Mucosa of stomach (tissue), 1 donor: ENCODE data around the gene DHRS12.
"Not testable (repeated sequence)": the region's sequence is repeated elsewhere in the genome, so short reads cannot be mapped to it uniquely, and the experiment has no call there.

ENCODE experiments used
- H3K27me3 ChIP-seq: one replicate; pipeline ENCODE4 v1.7.0; 2013; ENCODE audit warnings: mild to moderate bottlenecking, low read length; ENCODE audit not compliant: control insufficient read depth, insufficient read depth
- H3K36me3 ChIP-seq: one replicate; pipeline ENCODE4 v1.7.0; 2013; ENCODE audit warnings: low read length; ENCODE audit not compliant: control insufficient read depth, insufficient read depth
- H3K4me1 ChIP-seq: one replicate; pipeline ENCODE4 v1.7.0; 2013; ENCODE audit warnings: mild to moderate bottlenecking, low read length; ENCODE audit not compliant: control insufficient read depth, insufficient read depth
- H3K4me3 ChIP-seq: one replicate; pipeline ENCODE4 v1.7.0; 2013; ENCODE audit warnings: low read length
- H3K9ac ChIP-seq: one replicate; pipeline ENCODE4 v1.7.0; 2013; ENCODE audit warnings: mild to moderate bottlenecking, low read length, moderate library complexity
- H3K9me3 ChIP-seq: one replicate; pipeline ENCODE4 v1.7.0; 2013; ENCODE audit warnings: mild to moderate bottlenecking, low read length, moderate library complexity; ENCODE audit not compliant: control insufficient read depth
- donor health status: Pancreatic carcinoma.

Gene DHRS12

GRCh38 chr13:51825165-51825592 lies 21.2 kb upstream of the DHRS12 start:
- Histone ChIP-seq H3K27me3 (no peaks in the 10 kb centered on the region), H3K9me3 (no peaks in the 10 kb centered on the region), H3K4me1 (no peaks in the 10 kb centered on the region), H3K4me3 (no peak overlapping the region), H3K36me3 (no peaks in the 10 kb centered on the region), H3K9ac (no peak overlapping the region)

GRCh38 chr13:51824712-51825111 lies 20.7 kb upstream of the DHRS12 start:
- not testable (repeated sequence) for H3K27me3 ChIP-seq, H3K9ac ChIP-seq, H3K36me3 ChIP-seq, H3K4me1 ChIP-seq, H3K4me3 ChIP-seq, H3K9me3 ChIP-seq

GRCh38 chr13:51823863-51824262 lies 19.9 kb upstream of the DHRS12 start:
- peaks cover 3% of the 10 kb centered on the region for H3K4me1 ChIP-seq

GRCh38 chr13:51823359-51823758 lies 19.4 kb upstream of the DHRS12 start:
- H3K4me1 ChIP-seq, result peaks cover 4% of the 10 kb centered on the region
- no peaks in the 10 kb centered on the region for H3K27me3 ChIP-seq
- no peaks in the 10 kb centered on the region for H3K9me3 ChIP-seq
- H3K4me3 ChIP-seq, result no peak overlapping the region
- no peaks in the 10 kb centered on the region for H3K36me3 ChIP-seq
- no peak overlapping the region for H3K9ac ChIP-seq

More at GRCh38 chr13:51823863-51824262, 19.9 kb upstream of the DHRS12 start:
- Histone ChIP-seq H3K4me3 (no peak overlapping the region), H3K9ac (no peak overlapping the region), H3K27me3 (no peaks in the 10 kb centered on the region), H3K36me3 (no peaks in the 10 kb centered on the region), H3K9me3 (no peaks in the 10 kb centered on the region)

GRCh38 chr13:51822106-51822815 lies 18.3 kb upstream of the DHRS12 start:
- H3K9me3 ChIP-seq, result no peaks in the 10 kb centered on the region
- H3K27me3 ChIP-seq, result no peaks in the 10 kb centered on the region
- no peak overlapping the region for H3K4me3 ChIP-seq
- H3K9ac ChIP-seq, result no peak overlapping the region
- H3K36me3 ChIP-seq, result no peaks in the 10 kb centered on the region
- peaks cover 4% of the 10 kb centered on the region for H3K4me1 ChIP-seq

- H3K4me3 ChIP-seq, result no peak overlapping the region
- no peaks in the 10 kb centered on the region for H3K9me3 ChIP-seq
- H3K27me3 ChIP-seq, result no peaks in the 10 kb centered on the region
- no peaks in the 10 kb centered on the region for H3K36me3 ChIP-seq
- H3K4me1 ChIP-seq, result peaks cover 4% of the 10 kb centered on the region
- no peak overlapping the region for H3K9ac ChIP-seq
These were observed 17.6 kb upstream of the DHRS12 start for GRCh38 chr13:51821606-51822005.

GRCh38 chr13:51820016-51820597 lies 16.1 kb upstream of the DHRS12 start:
- no peaks in the 10 kb centered on the region for H3K27me3 ChIP-seq
- H3K9ac ChIP-seq, result no peak overlapping the region
- no peak overlapping the region for H3K4me3 ChIP-seq
- no peaks in the 10 kb centered on the region for H3K36me3 ChIP-seq
- no peaks in the 10 kb centered on the region for H3K9me3 ChIP-seq
- H3K4me1 ChIP-seq, result peaks cover 9% of the 10 kb centered on the region

GRCh38 chr13:51819544-51819943 lies 15.6 kb upstream of the DHRS12 start:
- Histone ChIP-seq H3K9ac (no peak overlapping the region), H3K36me3 (no peaks in the 10 kb centered on the region), H3K4me3 (no peak overlapping the region), H3K4me1 (peaks cover 13% of the 10 kb centered on the region), H3K9me3 (no peaks in the 10 kb centered on the region), H3K27me3 (no peaks in the 10 kb centered on the region)

GRCh38 chr13:51818781-51819511 lies 15.0 kb upstream of the DHRS12 start:
- H3K9me3 ChIP-seq, result no peaks in the 10 kb centered on the region
- peaks cover 13% of the 10 kb centered on the region for H3K4me1 ChIP-seq
- no peak overlapping the region for H3K4me3 ChIP-seq
- no peaks in the 10 kb centered on the region for H3K36me3 ChIP-seq
- H3K9ac ChIP-seq, result no peak overlapping the region
- no peaks in the 10 kb centered on the region for H3K27me3 ChIP-seq

- no peaks in the 10 kb centered on the region for H3K9me3 ChIP-seq
- no peaks in the 10 kb centered on the region for H3K36me3 ChIP-seq
- peaks cover 13% of the 10 kb centered on the region for H3K4me1 ChIP-seq
- no peaks in the 10 kb centered on the region for H3K27me3 ChIP-seq
- no peak overlapping the region for H3K9ac ChIP-seq
- no peak overlapping the region for H3K4me3 ChIP-seq
These were observed 14.3 kb upstream of the DHRS12 start for GRCh38 chr13:51818276-51818675.

GRCh38 chr13:51817717-51818116 lies 13.8 kb upstream of the DHRS12 start:
- H3K4me3 ChIP-seq, result no peak overlapping the region
- peaks cover 13% of the 10 kb centered on the region for H3K4me1 ChIP-seq
- H3K27me3 ChIP-seq, result no peaks in the 10 kb centered on the region
- no peak overlapping the region for H3K9ac ChIP-seq
- no peaks in the 10 kb centered on the region for H3K36me3 ChIP-seq
- no peaks in the 10 kb centered on the region for H3K9me3 ChIP-seq

- Histone ChIP-seq H3K4me3 (no peak overlapping the region), H3K9ac (no peak overlapping the region), H3K9me3 (no peaks in the 10 kb centered on the region), H3K36me3 (no peaks in the 10 kb centered on the region), H3K4me1 (peaks cover 13% of the 10 kb centered on the region), H3K27me3 (no peaks in the 10 kb centered on the region)
These were observed 12.8 kb upstream of the DHRS12 start for GRCh38 chr13:51816604-51817249.
